SU-DHL-6 (cell line): ENCODE data around the gene SORL1-AS1.

Experiments
- H2AFZ ChIP-seq: fragments of 200-600 bp; sonication (generic); 2 replicates; pipeline ENCODE4 v1.6.1; 2014; ENCODE audit warnings: low read depth, mild to moderate bottlenecking, moderate library complexity, mixed read lengths, antibody characterized with exemption, low read length; ENCODE audit not compliant: severe bottlenecking
- H3F3A ChIP-seq: fragments of 200-600 bp; shearing (Covaris generic); 2 replicates; pipeline ENCODE4 v1.6.0; 2016; ENCODE audit warnings: antibody characterized with exemption, mild to moderate bottlenecking; ENCODE audit not compliant: insufficient read depth
- H3K27ac ChIP-seq: fragments of 200-600 bp; sonication (generic); 2 replicates; pipeline ENCODE4 v1.5.1; 2016; ENCODE audit warnings: low read depth, mild to moderate bottlenecking, low read length, moderate library complexity, mixed read lengths
- H3K27me3 ChIP-seq: fragments of 200-600 bp; sonication (generic), shearing (Covaris generic); 2 replicates; pipeline ENCODE4 v1.6.0; 2014; ENCODE audit warnings: mild to moderate bottlenecking, low read length
- H3K36me3 ChIP-seq: fragments of 200-600 bp; sonication (generic); 2 replicates; pipeline ENCODE4 v1.6.1; 2014; ENCODE audit warnings: mild to moderate bottlenecking, low read length, mixed read lengths
- H3K4me2 ChIP-seq: fragments of 300-600, 200-600 bp; shearing (Covaris generic), sonication (generic); 2 replicates; pipeline ENCODE4 v1.6.0; 2014; ENCODE audit warnings: low read length, low read depth, mild to moderate bottlenecking; ENCODE audit not compliant: poor library complexity, severe bottlenecking
- H3K4me3 ChIP-seq: fragments of 200-600 bp; sonication (generic); 2 replicates; pipeline ENCODE4 v1.5.1; 2014; ENCODE audit warnings: antibody characterized with exemption, low read length, mild to moderate bottlenecking, mixed read lengths; ENCODE audit not compliant: insufficient read depth, poor library complexity, severe bottlenecking
- H3K79me2 ChIP-seq: fragments of 200-600 bp; sonication (generic); 2 replicates; pipeline ENCODE4 v1.6.1; 2014; ENCODE audit warnings: mild to moderate bottlenecking, low read length, moderate library complexity; ENCODE audit not compliant: insufficient read depth
- H3K9ac ChIP-seq: fragments of 200-600 bp; sonication (generic); 2 replicates; pipeline ENCODE4 v1.7.0; 2014; ENCODE audit warnings: mild to moderate bottlenecking, low read length
- H3K9me2 ChIP-seq: fragments of 200-600 bp; sonication (generic); replicated peaks from 2 replicates; pipeline ENCODE4 v1.6.1; 2014; ENCODE audit warnings: low read length; ENCODE audit not compliant: insufficient read depth
- H3K9me3 ChIP-seq: fragments of 200-600 bp; sonication (generic); 2 replicates; pipeline ENCODE4 v1.6.1; 2014; ENCODE audit warnings: low read length, mixed read lengths; ENCODE audit not compliant: insufficient read depth
- H4K20me1 ChIP-seq: fragments of 200-600 bp; sonication (generic); 2 replicates; pipeline ENCODE4 v1.6.1; 2014; ENCODE audit warnings: low read depth, mild to moderate bottlenecking, antibody characterized with exemption, low read length, moderate library complexity, mixed read lengths
- EZH2phosphoT487 ChIP-seq: fragments of 200-600 bp; sonication (generic), shearing (Covaris generic); conservative IDR thresholded peaks from 2 replicates; pipeline ENCODE4 v1.6.1; 2018; ENCODE audit warnings: mild to moderate bottlenecking, antibody characterized with exemption, low read length, moderate library complexity, mixed read lengths
- TF ChIP-seq, protein P1 (sequence below): fragments of 200-600 bp; sonication (generic); IDR thresholded peaks from one replicate; pipeline ENCODE4 v1.5.1; 2017; ENCODE audit warnings: antibody characterized with exemption, mild to moderate bottlenecking, low read length, moderate library complexity; ENCODE audit not compliant: insufficient read depth, poor library complexity, severe bottlenecking

Gene SORL1-AS1

DNA sequence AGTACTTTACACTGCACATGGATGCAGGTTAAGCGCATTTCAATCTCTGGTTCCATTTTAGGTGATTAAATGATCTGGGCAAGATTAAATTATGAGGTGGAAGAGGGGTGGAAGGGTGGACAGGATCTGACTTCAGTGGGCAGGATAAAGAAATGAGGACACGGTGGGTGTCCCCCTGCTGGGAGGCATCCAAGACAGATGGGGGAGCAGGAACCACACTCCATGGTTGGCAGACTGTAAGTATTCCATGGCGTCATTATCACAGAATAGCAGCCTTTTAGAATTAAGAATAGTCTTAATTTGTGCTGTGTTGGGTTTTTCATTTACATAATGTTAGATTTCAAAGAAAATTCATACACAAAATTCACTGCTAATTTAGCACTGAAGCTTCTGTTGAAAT is 8.2 kb downstream of the SORL1-AS1 start:
- Histone ChIP-seq H3K27me3 (no peaks in the 10 kb centered on the region), H3K9ac (peak overlapping the region; percentile 96), H3K27ac (peak overlapping the region; percentile 98), H3K36me3 (no peaks in the 10 kb centered on the region), H3K4me2 (peak overlapping the region; percentile 83), H3K9me3 (no peaks in the 10 kb centered on the region), H3K4me3 (peak overlapping the region; percentile 3), H4K20me1 (no peaks in the 10 kb centered on the region), H3K9me2 (no peaks in the 10 kb centered on the region), H3F3A (peaks cover 58% of the 10 kb centered on the region), H3K79me2 (no peaks in the 10 kb centered on the region), H2AFZ (no peak overlapping the region)
- TF ChIP-seq EZH2phosphoT487 = no peak
- TF ChIP-seq, protein P1, sequence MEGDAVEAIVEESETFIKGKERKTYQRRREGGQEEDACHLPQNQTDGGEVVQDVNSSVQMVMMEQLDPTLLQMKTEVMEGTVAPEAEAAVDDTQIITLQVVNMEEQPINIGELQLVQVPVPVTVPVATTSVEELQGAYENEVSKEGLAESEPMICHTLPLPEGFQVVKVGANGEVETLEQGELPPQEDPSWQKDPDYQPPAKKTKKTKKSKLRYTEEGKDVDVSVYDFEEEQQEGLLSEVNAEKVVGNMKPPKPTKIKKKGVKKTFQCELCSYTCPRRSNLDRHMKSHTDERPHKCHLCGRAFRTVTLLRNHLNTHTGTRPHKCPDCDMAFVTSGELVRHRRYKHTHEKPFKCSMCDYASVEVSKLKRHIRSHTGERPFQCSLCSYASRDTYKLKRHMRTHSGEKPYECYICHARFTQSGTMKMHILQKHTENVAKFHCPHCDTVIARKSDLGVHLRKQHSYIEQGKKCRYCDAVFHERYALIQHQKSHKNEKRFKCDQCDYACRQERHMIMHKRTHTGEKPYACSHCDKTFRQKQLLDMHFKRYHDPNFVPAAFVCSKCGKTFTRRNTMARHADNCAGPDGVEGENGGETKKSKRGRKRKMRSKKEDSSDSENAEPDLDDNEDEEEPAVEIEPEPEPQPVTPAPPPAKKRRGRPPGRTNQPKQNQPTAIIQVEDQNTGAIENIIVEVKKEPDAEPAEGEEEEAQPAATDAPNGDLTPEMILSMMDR = no peak

DNA sequence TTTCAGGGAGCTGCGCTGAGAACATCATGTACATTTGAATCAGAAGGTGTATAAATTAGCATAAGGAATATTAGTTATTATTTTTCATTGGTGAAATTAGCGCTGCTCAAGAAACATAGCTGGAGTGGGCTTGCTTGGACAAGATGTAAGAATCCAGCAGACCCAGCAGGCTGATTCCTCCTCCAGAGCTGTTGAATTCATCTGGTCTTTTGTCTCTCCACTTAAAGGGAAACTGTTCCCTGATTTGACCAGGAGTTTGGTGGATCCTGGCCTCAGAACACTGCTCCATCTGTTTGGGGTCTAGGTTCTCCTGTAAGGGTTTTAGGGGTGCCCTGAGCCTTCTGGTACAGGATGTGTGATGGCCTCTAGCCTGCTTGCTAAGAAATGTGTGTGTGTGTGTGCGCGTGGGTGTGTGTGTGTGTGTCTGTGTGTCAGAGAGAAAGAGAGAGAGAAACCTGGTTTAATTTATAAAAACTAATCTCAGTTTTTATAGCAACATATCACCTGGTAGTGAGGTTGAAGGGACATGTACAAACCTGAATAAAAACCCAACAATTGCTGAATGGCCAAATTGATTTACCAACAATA is 9.0 kb downstream of the SORL1-AS1 start:
- Histone ChIP-seq H3K27ac (peak overlapping the region; percentile 98), H3F3A (peaks cover 51% of the 10 kb centered on the region), H3K9ac (0 out of 2 replicates have a peak overlapping the region, but pooled peaks have one; percentile 96), H3K4me2 (peak overlapping the region; percentile 83), H3K9me3 (no peaks in the 10 kb centered on the region), H3K79me2 (no peaks in the 10 kb centered on the region), H3K36me3 (no peaks in the 10 kb centered on the region), H4K20me1 (no peaks in the 10 kb centered on the region), H2AFZ (no peak overlapping the region), H3K27me3 (no peaks in the 10 kb centered on the region), H3K9me2 (no peaks in the 10 kb centered on the region), H3K4me3 (no peak overlapping the region)
- TF ChIP-seq EZH2phosphoT487 = no peak
- TF ChIP-seq, protein P1 = no peak

DNA sequence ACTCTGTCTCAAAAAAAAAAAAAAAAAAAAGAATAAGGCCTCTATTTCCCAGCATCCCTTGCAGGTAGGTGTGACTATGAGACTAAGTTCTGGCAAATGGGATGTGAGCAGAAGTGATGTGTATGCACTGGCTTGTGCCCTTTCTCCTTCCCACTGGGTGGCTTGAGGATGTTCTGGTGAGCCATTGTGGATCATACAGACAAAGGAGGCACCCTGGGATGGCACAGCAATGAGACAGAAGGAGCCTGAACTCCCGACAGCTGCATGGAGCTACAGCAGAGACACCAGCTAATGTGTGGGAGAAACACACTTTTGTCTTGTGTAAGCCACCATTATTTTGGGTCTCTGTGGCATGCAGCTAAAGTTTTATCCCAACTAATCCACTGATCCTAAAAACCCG is 11.2 kb downstream of the SORL1-AS1 start:
- H2AFZ ChIP-seq = no peak overlapping the region
- H3K27me3 ChIP-seq = no peaks in the 10 kb centered on the region
- H3K4me2 ChIP-seq = no peak overlapping the region
- H3K27ac ChIP-seq = peak overlapping the region; percentile 30
- no peaks in the 10 kb centered on the region for H4K20me1 ChIP-seq
- no peaks in the 10 kb centered on the region for H3K79me2 ChIP-seq
- no peak overlapping the region for H3K4me3 ChIP-seq
- no peaks in the 10 kb centered on the region for H3K9me2 ChIP-seq
- H3K9me3 ChIP-seq = no peaks in the 10 kb centered on the region
- peaks cover 41% of the 10 kb centered on the region for H3F3A ChIP-seq
- TF ChIP-seq, protein P1 = no peak
- TF ChIP-seq EZH2phosphoT487 = no peak
- H3K36me3 ChIP-seq = no peaks in the 10 kb centered on the region
- no peak overlapping the region for H3K9ac ChIP-seq
